GM18861 (cell line): ENCODE data around the gene DAND5.
"Not testable (repeated sequence)": the region's sequence is repeated elsewhere in the genome, so short reads cannot be mapped to it uniquely, and the experiment has no call there.

ENCODE experiments used
- ATAC-seq: cut with Tn5 transposase; IDR thresholded peaks from one replicate; pipeline ENCODE4 v1.9.1; 2021; ENCODE audit not compliant: unreplicated experiment

DAND5 gene

DNA sequence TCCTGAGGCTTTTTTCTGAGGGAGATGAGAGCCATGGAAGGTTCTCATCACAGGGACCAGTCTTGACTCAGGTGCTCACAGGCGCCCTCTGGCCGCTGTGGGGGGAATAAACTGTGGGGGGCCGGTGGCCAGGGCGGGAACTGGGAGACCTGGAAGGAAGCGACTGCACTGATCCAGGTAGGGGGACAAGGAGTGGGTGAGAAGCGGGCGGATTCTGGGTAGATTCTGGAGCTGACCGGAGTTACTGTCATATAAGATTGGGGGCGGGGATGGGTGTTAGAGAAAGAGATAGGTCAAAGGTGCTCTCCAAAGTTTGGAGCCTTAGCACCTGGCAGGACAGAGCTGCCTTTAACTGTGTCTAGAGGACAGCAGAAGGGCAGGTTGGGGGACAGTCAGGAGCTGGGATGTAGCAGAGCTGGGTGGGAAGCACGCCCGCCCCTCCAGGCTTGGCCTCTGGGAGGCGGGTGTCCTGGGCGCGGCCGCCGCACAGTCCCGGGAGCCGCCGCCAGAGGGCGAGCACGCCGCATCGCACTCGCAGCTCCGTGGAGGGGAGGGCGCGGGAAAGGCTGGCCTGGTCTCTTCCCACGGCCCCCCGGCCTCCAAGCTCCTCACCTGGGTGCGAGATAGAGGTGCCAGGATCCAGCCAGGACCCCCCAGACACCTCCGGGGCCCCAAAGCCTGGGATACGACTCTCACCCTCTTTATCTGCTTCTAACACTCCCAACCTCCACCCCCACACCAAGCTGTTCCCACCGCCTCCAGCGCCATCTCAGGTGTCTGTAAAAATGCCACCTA, 4.2 kb upstream of the DAND5 start:
- ATAC-seq: no peak

- no peak for ATAC-seq
Observed at GRCh38 chr19:12965812-12966135, 3.6 kb upstream of the DAND5 start.

GRCh38 chr19:12967907-12968306, 1.5 kb upstream of the DAND5 start:
- ATAC-seq: no peak

GRCh38 chr19:12970070-12970820, 869 bp downstream of the DAND5 start:
- no peak for ATAC-seq

- no peak for ATAC-seq
Observed at GRCh38 chr19:12973236-12973635, 3.9 kb downstream of the DAND5 start.

DNA sequence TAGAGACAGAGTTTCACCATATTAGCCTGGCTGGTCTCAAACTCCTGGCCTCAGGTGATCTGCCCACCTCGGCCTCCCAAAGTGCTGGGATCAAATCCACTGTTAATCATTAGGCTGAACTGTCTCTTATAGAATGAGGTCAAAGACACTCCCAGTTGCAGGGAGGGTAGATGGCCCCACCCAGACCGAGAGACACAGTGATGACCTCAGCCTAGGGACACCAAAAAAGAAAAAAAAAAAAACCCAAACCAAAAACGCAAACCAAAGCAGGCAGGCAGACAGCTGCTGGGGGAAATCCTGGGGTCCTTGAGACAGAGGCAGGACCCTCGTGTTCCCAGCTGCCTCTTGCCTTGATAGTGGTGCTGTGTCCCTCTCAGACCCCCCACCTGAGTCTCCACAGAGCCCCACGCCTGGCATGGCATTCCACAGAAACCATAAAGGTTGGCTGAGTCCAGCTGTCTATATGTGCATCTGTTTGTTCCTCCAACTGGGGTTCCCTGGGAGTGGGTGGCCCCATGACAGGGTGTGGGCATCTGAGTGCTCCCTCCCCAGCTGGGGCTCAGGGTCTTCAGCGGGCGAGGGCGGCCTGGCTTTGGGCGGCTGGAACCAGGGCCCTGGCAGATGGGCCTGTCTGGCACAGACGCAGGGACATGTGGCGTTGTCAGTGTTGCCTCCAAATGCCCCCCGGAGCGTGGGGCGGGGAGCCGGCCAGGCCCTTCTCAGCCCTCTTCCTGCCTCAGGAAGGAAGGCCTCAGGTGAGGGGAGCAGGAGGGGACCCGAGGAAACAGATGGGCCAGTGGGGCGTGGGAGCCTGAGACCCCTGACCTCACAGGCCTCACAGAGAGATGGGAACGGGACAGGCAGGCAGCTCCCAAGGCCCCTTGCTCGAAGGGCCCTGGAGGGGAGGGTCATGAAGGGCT, 5.2 kb downstream of the DAND5 start:
- ATAC-seq: no peak

- ATAC-seq: no peak
Observed at GRCh38 chr19:12975221-12975741, 5.9 kb downstream of the DAND5 start.

GRCh38 chr19:12976109-12976508, 6.7 kb downstream of the DAND5 start:
- ATAC-seq: not testable (repeated sequence)

- no peak for ATAC-seq
Observed at GRCh38 chr19:12979974-12980373, 10.6 kb downstream of the DAND5 start.

- no peak for ATAC-seq
Observed at GRCh38 chr19:12982648-12983047, 13.3 kb downstream of the DAND5 start.

- no peak for ATAC-seq
Observed at GRCh38 chr19:12983091-12983490, 13.7 kb downstream of the DAND5 start.

GRCh38 chr19:12983542-12984142, 14.3 kb downstream of the DAND5 start:
- ATAC-seq: no peak

DNA sequence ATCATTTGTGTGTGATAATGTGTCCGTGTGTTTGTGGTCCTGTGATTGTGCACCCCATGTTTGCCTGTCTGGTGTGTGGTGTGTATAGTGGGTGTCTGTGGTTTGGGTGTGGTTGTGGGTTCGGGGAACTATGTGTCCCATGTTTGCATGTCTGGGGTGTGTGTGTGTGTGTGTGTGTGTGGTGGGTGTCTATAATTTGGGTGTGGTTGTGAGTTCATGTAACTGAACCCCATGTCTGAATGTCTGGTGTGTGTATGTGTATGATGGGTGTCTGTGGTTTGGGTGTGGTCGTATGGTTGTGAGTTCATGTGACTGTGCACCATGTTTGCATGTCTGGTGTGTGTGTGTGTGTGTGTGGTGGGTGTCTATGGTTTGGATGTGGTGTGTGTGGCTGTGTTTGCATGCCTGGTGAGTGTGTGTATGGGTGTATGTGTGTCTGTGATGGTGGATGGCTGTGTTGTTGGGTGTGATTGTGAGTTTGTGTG, 14.8 kb downstream of the DAND5 start:
- no peak for ATAC-seq

DNA sequence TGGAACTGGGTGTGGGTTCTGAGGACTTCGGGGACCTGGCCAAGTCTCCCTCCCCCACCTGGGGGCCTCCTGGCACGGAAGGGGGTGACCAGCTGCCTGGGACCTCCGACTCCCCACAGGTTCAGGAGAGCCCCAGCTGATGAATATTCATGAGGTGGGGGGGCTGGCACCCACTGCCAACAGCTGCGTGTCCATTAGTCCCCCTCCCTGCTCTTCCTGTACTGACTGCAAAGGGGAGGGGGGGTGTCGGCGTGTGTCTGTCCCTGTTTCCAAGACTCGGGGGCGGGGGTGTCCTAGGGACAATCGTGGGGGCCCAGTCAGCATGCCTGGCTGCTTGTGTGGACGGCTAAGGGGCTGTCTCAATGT, 15.3 kb downstream of the DAND5 start:
- ATAC-seq: no peak

GRCh38 chr19:12985049-12985776, 15.8 kb downstream of the DAND5 start:
- no peak for ATAC-seq

DNA sequence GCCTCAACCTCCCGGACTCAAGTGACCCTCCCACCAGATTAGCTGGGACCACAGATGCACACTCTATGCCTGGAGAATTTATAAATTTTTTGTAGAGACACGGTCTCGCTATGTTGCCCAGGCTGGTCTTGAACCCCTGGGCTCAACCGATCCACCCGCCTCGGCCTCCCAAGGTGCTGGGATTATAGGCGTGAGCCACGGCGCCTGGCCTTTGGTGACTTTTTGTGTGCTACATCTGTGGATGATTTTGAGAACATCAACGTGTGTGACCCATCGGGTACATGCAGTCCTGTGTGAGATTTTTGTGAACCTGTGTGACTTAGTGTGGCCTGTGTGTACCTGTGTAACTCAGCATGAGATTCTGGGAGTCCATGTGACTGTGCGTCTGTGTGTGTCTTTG, 17.4 kb downstream of the DAND5 start:
- no peak for ATAC-seq

DNA sequence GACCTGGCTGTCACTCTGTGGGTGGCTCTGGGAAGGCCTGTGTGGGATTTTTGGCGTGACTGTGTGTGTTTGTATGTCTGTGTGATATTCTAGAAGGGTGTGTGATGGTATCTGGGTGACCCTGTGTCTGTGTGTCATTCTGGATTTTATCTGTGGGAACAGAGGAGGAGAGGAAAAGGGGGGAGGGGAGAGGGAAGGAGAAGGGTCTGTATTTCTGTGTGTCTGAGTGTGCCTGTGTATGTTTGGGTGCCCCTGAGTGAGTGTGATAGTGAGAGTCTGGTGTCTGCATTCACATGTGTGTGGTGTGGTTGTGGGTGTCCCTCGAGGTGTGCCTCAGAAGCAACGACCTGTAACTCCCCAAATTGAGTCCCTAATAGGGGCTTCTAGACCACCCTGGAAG, 17.8 kb downstream of the DAND5 start:
- ATAC-seq: no peak

DNA sequence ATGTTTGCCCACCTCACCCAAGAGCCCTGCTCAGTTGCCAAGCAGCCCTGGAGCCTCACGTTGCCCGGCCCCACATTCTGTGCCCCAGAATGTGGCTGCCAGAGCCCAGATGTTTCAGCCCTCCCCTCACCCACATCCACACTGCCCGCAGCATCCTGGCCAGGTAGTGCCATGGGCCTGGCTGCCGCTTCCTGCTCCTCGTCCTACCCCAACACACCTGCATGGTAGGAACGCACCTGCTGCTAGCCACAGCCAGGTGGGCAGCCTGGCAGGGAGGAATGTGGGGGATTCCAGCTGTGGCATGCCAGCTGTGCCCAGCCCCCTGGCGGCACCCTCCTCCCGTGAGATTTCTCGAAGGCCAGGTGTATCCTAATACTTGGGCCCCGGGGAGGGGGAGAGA, 18.4 kb downstream of the DAND5 start:
- ATAC-seq: no peak

GRCh38 chr19:12990431-12990830, 21.1 kb downstream of the DAND5 start:
- ATAC-seq: no peak

DNA sequence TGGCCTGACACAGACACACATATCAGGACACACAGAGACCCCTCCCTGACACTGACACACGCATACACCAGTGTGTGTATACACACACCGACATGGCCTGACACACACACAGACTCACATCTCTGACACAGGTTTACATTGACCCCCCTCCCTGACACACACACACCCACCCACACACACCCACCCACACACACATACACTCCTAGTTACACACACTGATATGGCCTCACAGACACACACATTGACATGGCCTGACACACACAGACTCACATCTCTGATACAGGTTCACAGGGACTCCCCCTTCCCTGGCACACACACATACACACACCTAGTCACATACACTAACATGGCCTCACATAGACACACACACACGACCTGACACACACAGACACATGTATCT, 21.5 kb downstream of the DAND5 start:
- no peak for ATAC-seq
